Kidney (tissue), 14 donors: ENCODE data around the gene DYNC1I2. TPM values are rescaled to one million over a fixed set of nuclear protein-coding genes. Genes with fewer than 3 reads are reported as not detected.
"Not testable (repeated sequence)": the region's sequence is repeated elsewhere in the genome, so short reads cannot be mapped to it uniquely, and the experiment has no call there.

ENCODE experiments used
- DNase-seq, 5 donors: peaks; one replicate each; pipeline ENCODE4 v3.0.0-alpha.2; 2013 to 2020
- FAIRE-seq: peaks from 2 replicates; lab custom pipeline; 2012; peaks lifted over from hg19 to GRCh38; lab: Jason Lieb, UNC
- H3K27ac ChIP-seq, 2 donors: one replicate each; pipeline ENCODE4 v1.7.0; 2013; ENCODE audit warnings: low read depth in 2 of 2, low read length in 2 of 2, inconsistent platforms in 1 of 2
- H3K27me3 ChIP-seq: one replicate; pipeline ENCODE4 v1.7.1; 2013; ENCODE audit warnings: low read length, inconsistent platforms; ENCODE audit not compliant: control insufficient read depth, insufficient read depth
- H3K36me3 ChIP-seq, 3 donors: one replicate each; pipeline versions ENCODE4 v1.7.0 to v1.7.1; 2013; ENCODE audit warnings: low read length in 3 of 3, control low read depth in 1 of 3, inconsistent platforms in 1 of 3; ENCODE audit not compliant: insufficient read depth in 3 of 3, control insufficient read depth in 2 of 3
- H3K4me1 ChIP-seq, 3 donors: one replicate each; pipeline versions ENCODE4 v1.7.0 to v1.7.1; 2013; ENCODE audit warnings: low read length in 3 of 3, inconsistent platforms in 1 of 3, low read depth in 1 of 3; ENCODE audit not compliant: control insufficient read depth in 2 of 3, insufficient read depth in 2 of 3
- H3K4me3 ChIP-seq, 3 donors: one replicate each; pipeline versions ENCODE4 v1.7.0 to v1.8.1; 2013; ENCODE audit warnings: low read length in 3 of 3, control low read depth in 1 of 3, inconsistent platforms in 1 of 3
- H3K9ac ChIP-seq, 3 donors: one replicate each; pipeline versions ENCODE4 v1.7.0 to v1.7.1; 2013; ENCODE audit warnings: low read length in 3 of 3, control low read depth in 1 of 3, inconsistent platforms in 1 of 3
- H3K9me3 ChIP-seq, 3 donors: one replicate each; pipeline versions ENCODE4 v1.7.0 to v1.7.1; 2013; ENCODE audit warnings: low read length in 3 of 3, control low read depth in 1 of 3, inconsistent platforms in 1 of 3; ENCODE audit not compliant: control insufficient read depth in 2 of 3, insufficient read depth in 1 of 3
- intact Hi-C: fragments of 100-400 bp; cut with DNase I; formaldehyde crosslinking; loops from one replicate; pipeline ENCODE4 v1.11.1; 2022
- polyA plus RNA-seq: library from polyadenylated mRNA; stranded (reverse); fragments of 350-450 nt; fragmentation: Illumina TruSeq; extraction: RNeasy Lipid Tissue Mini Kit (QIAGEN cat#74804); gene quantifications from one replicate; pipeline ENCODE4 v1.2.3, GENCODE V29; 2014; ENCODE audit warnings: low read depth, low replicate concordance; ENCODE audit not compliant: insufficient read depth
- total RNA-seq: library from RNA; stranded (reverse); fragmentation: NEBNext Ultra II Directional; extraction: Animal tissue kit (Norgen Biotek cat#: 25700); gene quantifications from one replicate; pipeline ENCODE4 v1.2.1, GENCODE V29; 2021
- TF ChIP-seq, protein P1 (sequence below): IDR thresholded peaks from 3 replicates; pipeline ENCODE4 v1.5.1; 2012; ENCODE audit warnings: mild to moderate bottlenecking, moderate library complexity, borderline replicate concordance; ENCODE audit not compliant: insufficient read depth; ENCODE audit errors: extremely low read depth
- donor health status: control.
- donor health status: control.
- donor health status: control.
- donor health status: control.
- donor health status: control.
- donor health status: DM: yes; HTN: yes; CAD: no.
- donor health status: Normal renal cell carcinoma (clear cell type).

Gene DYNC1I2
- total and polyA plus RNA-seq, 2 donors from 2014 or later: 81.7 to 108 TPM

DNA sequence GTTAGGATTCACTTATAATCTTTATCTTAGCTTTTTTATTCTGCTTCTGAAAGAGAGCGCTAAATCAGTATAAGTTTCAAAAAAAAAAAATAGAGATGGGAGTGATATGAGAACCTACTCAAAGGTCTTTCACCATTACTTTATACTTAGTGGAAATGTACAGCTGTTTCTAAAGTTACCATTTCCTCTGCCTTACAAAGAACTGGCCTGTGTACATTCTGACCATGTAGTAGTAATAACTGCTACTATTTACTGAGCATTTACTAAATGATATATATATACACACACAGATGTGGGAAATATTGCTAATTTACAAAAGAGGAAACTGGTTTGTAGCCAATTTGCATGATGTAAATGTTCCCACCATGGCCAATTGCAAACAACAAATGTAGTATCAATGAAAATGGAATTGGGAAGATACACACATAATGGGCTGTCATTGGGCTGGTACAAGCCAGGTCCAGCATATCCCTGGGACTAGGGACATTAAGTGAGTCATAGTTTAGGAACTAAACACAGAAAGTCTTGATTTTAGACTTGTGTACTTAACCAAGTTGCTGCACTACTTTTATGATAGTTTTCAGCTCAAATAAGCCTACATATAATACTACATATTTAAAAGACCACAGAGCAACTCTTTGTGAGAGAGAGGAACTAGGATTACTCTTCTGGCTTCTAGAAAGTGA is 67.1 kb downstream of the DYNC1I2 start:
- no peak overlapping the region for H3K9ac ChIP-seq
- no peaks in the 10 kb centered on the region for H3K9me3 ChIP-seq
- intact Hi-C loops: no loop called here
- H3K4me1 ChIP-seq: no peaks in the 10 kb centered on the region
- FAIRE-seq: no peak
- no peaks in the 10 kb centered on the region for H3K27me3 ChIP-seq
- no peak overlapping the region for H3K27ac ChIP-seq
- no peak for DNase-seq
- H3K4me3 ChIP-seq: no peak overlapping the region
- TF ChIP-seq, protein P1, sequence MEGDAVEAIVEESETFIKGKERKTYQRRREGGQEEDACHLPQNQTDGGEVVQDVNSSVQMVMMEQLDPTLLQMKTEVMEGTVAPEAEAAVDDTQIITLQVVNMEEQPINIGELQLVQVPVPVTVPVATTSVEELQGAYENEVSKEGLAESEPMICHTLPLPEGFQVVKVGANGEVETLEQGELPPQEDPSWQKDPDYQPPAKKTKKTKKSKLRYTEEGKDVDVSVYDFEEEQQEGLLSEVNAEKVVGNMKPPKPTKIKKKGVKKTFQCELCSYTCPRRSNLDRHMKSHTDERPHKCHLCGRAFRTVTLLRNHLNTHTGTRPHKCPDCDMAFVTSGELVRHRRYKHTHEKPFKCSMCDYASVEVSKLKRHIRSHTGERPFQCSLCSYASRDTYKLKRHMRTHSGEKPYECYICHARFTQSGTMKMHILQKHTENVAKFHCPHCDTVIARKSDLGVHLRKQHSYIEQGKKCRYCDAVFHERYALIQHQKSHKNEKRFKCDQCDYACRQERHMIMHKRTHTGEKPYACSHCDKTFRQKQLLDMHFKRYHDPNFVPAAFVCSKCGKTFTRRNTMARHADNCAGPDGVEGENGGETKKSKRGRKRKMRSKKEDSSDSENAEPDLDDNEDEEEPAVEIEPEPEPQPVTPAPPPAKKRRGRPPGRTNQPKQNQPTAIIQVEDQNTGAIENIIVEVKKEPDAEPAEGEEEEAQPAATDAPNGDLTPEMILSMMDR: no peak
- peaks cover 0 to 15% (median 8%) of the 10 kb centered on the region in 3 donors for H3K36me3 ChIP-seq

DNA sequence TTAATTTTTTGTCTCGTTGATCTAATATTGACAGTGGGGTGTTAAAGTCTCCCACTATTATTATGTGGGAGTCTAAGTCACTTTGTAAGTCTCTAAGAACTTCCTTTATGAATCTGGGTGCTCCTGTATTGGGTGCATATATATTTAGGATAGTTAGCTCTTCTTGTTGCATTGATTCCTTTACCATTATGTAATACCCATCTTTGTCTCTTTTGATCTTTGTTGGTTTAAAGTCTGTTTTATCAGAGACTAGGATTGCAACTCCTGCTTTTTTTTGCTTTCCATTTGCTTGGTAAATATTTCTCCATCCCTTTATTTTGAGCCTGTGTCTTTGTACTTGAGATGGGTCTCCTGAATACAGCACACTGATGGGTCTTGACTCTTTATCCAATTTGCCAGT is 71.5 kb downstream of the DYNC1I2 start:
- H3K36me3 ChIP-seq, H3K4me1 ChIP-seq, DNase-seq, H3K27ac ChIP-seq, H3K9me3 ChIP-seq, FAIRE-seq, H3K4me3 ChIP-seq, intact Hi-C loops, H3K27me3 ChIP-seq, H3K9ac ChIP-seq: not testable (repeated sequence)

DNA sequence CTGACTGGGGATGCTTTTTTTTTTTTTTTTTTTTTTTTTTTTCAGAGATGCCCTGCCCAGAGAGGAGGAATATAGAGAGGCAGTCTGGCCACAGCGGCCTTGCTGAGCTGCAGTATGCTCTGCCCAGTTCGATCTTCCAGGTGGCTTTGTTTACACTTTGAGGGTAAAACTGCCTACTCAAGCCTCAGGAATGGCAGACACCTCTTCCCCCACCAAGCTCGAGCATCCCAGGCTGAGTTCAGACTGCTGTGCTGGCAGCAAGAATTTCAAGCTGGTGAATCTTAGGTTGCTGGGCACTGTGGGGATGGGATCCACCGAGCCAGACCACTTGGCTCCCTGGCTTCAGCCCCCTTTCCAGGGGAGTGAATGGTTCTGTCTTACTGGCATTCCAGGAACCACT is 73.9 kb downstream of the DYNC1I2 start:
- H3K27me3 ChIP-seq, H3K27ac ChIP-seq, H3K9ac ChIP-seq, FAIRE-seq, H3K4me1 ChIP-seq, intact Hi-C loops, H3K9me3 ChIP-seq, DNase-seq, H3K36me3 ChIP-seq, H3K4me3 ChIP-seq: not testable (repeated sequence)

DNA sequence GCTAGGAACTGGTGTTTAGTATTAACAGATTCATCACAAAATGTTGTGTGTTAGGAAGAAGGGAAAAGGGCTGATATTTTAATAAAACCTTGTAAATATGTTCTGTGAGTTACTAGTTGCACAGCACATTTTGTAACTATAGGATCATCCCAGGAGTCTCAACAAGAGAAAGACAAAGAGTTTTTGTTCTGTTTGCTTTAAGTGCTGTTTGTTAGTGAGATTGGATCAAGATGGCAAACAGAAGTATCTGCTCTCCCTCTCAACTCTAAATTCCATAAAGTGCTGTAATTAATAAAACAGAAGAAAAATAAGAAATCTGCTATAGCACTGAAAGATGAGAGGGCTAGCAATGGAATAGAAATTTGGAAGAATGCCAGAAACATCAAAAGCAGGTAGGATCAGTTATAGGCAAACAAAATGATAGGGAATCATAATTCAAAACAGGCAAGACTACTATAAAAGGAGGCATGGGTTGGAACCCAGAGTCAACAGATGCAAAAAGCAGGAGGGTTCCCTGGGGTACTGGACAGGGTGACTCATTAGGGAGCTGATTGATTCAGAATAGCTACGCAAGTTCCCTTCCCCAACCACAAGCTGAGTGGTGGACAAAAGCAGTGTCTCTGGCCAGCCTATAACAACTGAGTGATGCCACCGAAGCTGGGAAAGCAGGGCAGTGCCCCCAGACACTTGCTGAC is 75.8 kb downstream of the DYNC1I2 start:
- intact Hi-C loops: no loop called here

More for the DNA sequence above, 75.8 kb downstream of the DYNC1I2 start:
- Histone ChIP-seq H3K9ac (no peak overlapping the region), H3K4me1 (no peaks in the 10 kb centered on the region), H3K27me3 (no peaks in the 10 kb centered on the region), H3K9me3 (no peaks in the 10 kb centered on the region), H3K36me3 (peaks cover 0 to 2% (median 0%) of the 10 kb centered on the region in 3 donors), H3K4me3 (no peak overlapping the region), H3K27ac (no peak overlapping the region)
- no peak for DNase-seq
- FAIRE-seq: no peak
- TF ChIP-seq, protein P1: no peak
